GM18505 (cell line): ENCODE measurements around the gene CAPZA1.

Source experiments
- ATAC-seq: cut with Tn5 transposase; IDR thresholded peaks from one replicate; pipeline ENCODE4 v1.9.1; 2021; ENCODE audit not compliant: unreplicated experiment
- POLR2A ChIP-seq: IDR thresholded peaks from 4 replicates; pipeline ENCODE4 v1.6.1; 2011; ENCODE audit warnings: borderline replicate concordance; ENCODE audit not compliant: insufficient read depth, insufficient read length; ENCODE audit errors: extremely low read depth

Gene CAPZA1

DNA sequence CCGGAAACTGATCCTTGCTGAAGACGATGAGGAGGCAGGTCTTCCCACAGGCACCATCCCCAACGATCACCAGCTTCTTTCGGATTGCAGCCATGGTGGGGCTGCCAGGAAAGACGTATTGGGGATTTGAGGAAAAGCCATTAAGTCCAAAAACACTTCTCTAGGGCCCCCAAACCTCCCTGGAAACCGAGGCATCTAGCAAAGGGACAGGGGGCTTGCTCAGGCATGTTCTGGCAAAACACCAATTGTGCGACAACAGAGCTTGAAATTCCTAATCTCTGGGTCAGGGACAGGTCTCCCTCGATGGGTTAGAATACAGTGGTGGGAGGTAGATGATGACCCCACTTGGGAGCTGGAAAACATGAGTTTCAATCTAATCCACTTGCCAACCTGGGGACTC lies 84.1 kb downstream of the CAPZA1 start:
- TF ChIP-seq POLR2A: no peak
- no peak for ATAC-seq

GRCh38 chr1:112704391-112704933 lies 84.8 kb downstream of the CAPZA1 start:
- no peak for TF ChIP-seq POLR2A
- no peak for ATAC-seq

GRCh38 chr1:112704934-112705627 lies 85.4 kb downstream of the CAPZA1 start:
- peak; percentile 42 for ATAC-seq
- peak; percentile 83 for TF ChIP-seq POLR2A

DNA sequence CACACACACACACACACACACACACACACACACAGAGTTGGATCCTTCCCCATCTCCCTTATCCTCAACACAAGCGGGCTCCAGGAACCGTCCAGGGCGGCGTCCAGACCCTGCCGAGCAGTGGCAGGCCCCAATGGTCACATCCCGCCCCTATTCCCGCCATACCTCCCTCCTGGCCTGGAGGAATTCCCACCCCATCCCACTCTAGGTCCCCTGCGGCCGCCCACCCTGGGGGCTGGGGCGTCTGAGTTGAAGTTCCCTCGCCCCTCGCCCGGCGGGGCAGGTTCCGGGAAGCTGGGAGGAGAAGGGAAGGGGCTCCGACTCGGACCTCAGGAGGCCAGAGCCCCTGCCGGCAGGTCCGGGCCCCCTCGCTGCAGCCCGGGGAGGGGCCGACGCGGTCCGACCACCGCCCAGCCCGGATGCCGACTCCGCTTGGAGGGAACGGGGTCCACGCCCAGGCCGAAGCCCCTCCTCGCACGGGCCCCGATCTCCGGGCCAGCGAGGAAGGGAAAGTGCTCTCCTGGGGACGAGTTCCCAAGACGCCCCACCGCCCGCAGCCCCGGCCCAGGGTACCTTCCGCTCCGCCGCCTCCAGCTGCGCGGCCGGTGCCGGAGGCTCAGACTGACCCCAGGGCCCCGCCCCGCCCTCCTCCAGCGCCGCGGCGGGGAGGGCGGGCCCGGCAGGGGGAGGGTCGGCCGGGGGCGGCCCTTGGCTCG lies 87.0 kb downstream of the CAPZA1 start, which contains the start of gene RHOC:
Gene RHOC, minus strand, starts transcription at position 623 of the 716 bp plus-strand sequence. CDS start 3,328 bp downstream, outside the sequence.
- peak; percentile 60 for ATAC-seq
- peak; percentile 61 for TF ChIP-seq POLR2A

DNA sequence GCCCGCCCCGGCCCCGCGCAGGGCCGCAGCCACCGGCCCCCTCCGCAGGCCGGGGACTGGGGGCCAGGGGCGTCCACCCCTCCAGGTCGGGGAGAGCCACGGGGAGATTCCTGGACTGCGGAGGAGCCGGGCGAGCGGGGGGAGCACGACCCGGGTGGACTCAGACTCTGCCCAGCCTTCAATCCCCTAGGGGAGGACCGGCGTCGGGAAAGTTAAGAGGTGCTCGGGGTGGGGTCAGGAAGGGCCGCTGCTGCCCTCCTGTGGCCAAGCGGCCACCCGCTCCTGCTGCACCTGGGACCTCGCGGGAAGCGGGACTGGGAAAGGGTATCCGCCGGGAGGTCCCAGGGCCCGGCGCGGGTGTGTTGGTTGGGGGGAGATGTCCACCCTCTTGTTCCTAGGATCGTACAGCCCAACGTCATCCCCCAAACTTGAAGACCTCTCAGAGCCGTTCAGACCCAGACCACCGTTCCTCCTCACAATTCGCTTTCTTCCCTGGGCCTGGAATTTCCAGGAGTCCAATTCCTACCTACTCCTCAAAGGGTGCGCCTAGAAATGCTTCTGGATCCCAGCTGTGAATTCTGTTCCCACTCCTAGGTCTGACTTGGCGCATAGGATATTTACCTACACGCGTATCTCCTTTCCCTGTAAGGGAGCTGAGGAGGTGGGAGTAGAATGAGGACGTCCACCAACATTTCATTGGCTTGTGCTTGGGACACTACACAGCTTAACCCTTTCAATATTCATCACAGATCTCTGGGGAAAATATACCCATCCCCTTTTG lies 87.8 kb downstream of the CAPZA1 start:
- no peak for TF ChIP-seq POLR2A
- ATAC-seq: peak; percentile 52

DNA sequence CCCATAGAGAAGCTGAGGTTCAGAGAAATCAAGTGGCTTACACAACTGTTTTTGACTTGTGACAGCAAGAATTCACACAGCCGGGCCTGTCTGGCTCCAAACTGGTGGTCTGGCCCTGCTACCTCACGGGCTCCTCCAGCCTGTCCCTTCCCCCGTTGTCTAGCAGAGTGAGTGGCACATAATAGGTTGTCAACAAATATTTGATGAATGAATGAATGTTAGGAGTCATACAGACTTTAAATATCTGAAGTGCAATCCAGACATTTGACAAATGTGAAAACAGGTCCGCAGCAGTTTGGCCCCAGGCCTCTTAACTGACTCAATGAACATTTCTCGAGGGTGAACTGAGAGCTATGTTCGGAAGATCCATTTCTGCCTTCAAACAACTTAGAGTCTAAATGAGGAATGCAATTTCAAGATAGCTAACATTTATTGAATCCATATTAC lies 88.4 kb downstream of the CAPZA1 start:
- TF ChIP-seq POLR2A: no peak
- no peak for ATAC-seq

DNA sequence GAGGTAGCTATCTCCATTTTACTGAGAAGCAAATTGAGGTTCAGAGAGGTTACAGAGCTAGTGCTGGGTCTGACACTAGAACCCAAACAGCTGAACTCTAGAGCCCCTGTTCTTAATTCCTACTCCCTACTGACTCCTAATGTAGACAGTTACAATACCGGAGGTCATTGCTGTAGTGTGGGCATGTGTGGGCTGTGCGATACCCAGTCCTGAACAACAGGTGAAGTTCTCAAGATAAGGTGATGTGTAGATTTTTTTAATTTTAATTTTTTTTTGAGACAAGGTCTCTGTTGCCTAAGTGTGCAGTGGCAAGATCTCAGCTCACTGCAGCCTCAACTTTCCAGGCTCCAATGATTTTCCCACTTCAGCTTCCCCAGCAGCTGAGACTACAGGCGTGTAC lies 88.9 kb downstream of the CAPZA1 start:
- no peak for TF ChIP-seq POLR2A
- ATAC-seq: no peak

- TF ChIP-seq POLR2A: no peak
- ATAC-seq: no peak
Measured at GRCh38 chr1:112710159-112710558, 90.5 kb downstream of the CAPZA1 start.

GRCh38 chr1:112710586-112710985 lies 91.0 kb downstream of the CAPZA1 start:
- no peak for ATAC-seq

DNA sequence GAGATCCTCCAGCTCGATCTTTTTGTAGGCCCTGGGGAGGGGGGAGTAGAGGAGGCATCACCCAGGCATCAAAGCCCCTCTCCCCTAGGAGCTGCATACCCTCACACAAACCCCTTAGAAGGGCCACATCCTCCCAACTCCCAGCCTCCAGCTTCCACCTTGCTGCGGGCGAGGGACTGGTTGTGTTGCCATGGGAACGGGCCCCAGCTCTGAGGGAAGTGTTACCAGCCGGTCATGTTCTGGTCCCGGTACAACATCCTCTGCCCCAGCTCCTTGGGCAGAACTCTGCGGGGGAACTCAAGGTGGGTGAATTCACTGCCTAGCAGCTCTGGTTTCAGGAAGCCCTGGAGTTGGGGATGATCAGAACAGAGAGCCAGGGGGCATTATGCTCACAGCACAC lies 91.4 kb downstream of the CAPZA1 start:
- no peak for ATAC-seq
- TF ChIP-seq POLR2A: no peak

More at GRCh38 chr1:112710586-112710985, 91.0 kb downstream of the CAPZA1 start:
- TF ChIP-seq POLR2A: no peak

DNA sequence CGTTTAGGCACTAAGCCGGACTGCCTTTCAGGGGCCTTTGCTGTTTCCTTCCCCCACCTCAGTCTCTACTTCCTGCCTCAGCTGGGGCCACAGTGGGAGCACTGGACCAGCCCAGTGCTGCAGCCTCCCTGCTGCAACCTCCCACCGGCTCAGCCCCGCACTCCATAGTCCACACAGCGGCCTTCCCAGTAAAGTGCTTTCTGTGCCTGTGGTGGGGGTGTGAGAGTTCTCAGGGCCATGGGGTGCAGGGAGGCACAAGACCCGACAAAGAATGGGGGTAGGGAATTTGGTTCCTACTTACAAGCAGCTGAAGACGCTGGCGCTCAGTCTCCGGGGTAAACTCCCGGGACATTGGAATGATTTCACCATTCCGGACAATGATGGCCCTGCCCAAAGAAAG lies 92.0 kb downstream of the CAPZA1 start:
- TF ChIP-seq POLR2A: no peak
- ATAC-seq: no peak

DNA sequence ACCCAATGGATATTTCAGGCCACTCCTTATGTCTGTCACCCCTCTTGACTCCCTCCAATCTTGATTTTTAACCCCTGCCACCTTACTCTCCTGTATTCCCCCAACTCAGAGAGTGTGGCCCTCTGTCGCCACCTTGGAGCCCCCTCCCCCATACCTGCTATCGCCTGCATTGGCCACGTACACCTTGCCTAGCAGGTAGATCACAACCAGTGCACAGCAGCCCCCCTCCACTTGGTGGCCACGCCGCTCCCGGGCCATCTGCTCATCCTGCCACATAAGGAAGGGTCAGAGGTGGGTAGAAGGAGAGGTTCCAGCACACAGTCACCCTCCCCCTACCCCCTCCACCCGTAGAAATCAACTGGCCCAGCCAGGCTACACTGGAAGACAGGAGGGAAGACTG lies 92.6 kb downstream of the CAPZA1 start:
- TF ChIP-seq POLR2A: no peak
- ATAC-seq: no peak

DNA sequence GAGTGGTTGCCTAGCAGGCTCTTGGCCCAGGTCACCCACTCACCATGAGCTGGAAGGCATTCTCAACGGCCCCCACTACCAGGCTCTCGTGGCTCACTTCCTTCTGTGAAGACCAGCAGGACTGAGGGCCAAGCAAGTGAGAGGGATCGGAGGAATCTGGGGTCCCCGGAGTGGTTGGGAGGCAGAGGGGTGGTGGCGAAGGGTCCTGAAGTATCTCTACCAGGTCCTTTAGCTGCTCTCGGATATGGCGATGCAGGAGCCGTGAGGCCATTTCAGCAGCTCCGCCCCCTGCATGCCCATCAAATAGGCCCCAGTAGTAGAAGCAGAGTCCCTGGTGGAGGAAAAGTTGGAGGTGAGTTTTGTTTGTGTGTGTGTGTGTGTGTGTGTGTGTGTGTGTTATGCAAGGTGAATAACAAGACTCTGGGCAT lies 93.1 kb downstream of the CAPZA1 start:
- ATAC-seq: no peak
- TF ChIP-seq POLR2A: no peak

DNA sequence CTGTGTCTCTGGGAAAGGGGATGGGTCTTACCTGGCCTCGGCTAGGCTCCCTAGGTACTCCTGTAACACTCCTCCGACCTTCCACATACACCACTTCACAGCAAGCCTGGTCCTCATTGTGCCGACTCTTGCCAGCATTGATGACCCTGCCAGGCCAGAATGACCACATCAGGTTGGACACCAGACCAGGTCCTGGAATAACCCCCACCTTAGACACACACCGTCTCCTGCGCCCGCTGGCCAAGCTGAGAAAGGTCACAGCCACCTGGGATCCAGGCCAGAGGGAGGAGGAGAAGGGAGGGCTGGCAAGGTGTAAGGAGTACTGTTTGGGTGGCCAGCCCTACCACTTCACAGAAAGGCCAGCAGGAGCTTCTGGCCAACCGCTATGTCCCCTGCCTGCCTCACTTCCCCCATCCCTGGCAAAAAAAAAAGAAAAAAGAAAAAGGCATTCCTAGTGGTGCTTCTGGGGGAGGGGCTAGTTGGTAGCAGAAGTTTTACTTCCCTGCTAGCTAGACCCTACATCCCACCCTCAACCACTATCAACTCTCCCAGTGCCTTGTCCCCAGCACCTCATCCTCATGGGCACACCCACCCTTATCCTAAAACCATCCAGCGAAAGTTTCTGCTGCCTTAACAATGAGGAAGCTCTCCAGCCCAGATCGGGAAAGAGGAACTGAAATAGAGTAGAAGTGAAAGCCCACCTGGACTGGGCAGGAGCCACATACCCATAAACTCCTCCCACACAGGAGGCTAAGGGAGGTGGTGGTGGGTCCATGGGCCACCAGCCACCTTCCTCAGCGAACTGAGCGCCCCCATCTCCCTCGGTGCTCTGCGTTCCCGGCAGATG lies 94.1 kb downstream of the CAPZA1 start:
- ATAC-seq: no peak
- no peak for TF ChIP-seq POLR2A
